Heart right ventricle (tissue), 16 donors: Measurements from ENCODE around the gene SERPINB6. TPM values are rescaled to one million over a fixed set of nuclear protein-coding genes. Genes with fewer than 3 reads are reported as not detected.
"Not testable (repeated sequence)": the region's sequence is repeated elsewhere in the genome, so short reads cannot be mapped to it uniquely, and the experiment has no call there.

Source experiments
- ATAC-seq, 8 donors: fragments of 200-7000 bp; cut with Tn5 transposase; one replicate each; pipeline ENCODE4 v1.9.1; 2020; ENCODE audit warnings: mild to moderate bottlenecking in 8 of 8, moderate library complexity in 8 of 8, moderate number of reproducible peaks in 1 of 8
- DNase-seq, 2 donors: peaks; one replicate each; pipeline ENCODE4 v3.0.0-alpha.2; 2020
- H3K27ac ChIP-seq, 10 donors: fragments of 200-600 bp; sonication (generic) in 2 of 10; one replicate each; pipeline versions ENCODE4 v1.5.0 to v1.8.0; 2020 to 2022; ENCODE audit warnings: mild to moderate bottlenecking in 3 of 10
- H3K27me3 ChIP-seq, 7 donors: fragments of 200-600 bp; one replicate each; pipeline ENCODE4 v1.8.0; 2021 to 2022; ENCODE audit warnings: mild to moderate bottlenecking in 2 of 7
- H3K36me3 ChIP-seq, 9 donors: fragments of 200-600 bp; sonication (generic) in 1 of 9; one replicate each; pipeline versions ENCODE4 v1.5.0 to v1.8.0; 2020 to 2022; ENCODE audit warnings: mild to moderate bottlenecking in 2 of 9
- H3K4me1 ChIP-seq, 9 donors: fragments of 200-600 bp; sonication (generic) in 1 of 9; one replicate each; pipeline versions ENCODE4 v1.5.0 to v1.8.0; 2020 to 2022; ENCODE audit warnings: mild to moderate bottlenecking in 4 of 9
- H3K4me3 ChIP-seq, 10 donors: fragments of 200-600 bp; sonication (generic) in 2 of 10; one replicate each; pipeline versions ENCODE4 v1.5.0 to v1.8.0; 2020 to 2022; ENCODE audit warnings: mild to moderate bottlenecking in 7 of 10, moderate library complexity in 2 of 10
- H3K9me3 ChIP-seq, 11 donors: fragments of 200-600 bp in 10 of 11; sonication (generic) in 2 of 11; one replicate each; pipeline versions ENCODE4 v1.5.0 to v1.8.0; 2013 to 2022; ENCODE audit warnings: mild to moderate bottlenecking in 2 of 11, control low read depth in 1 of 11, moderate library complexity in 1 of 11
- CTCF ChIP-seq, 9 donors: fragments of 200-600 bp; sonication (generic) in 2 of 9; IDR thresholded peaks; one replicate each; pipeline versions ENCODE4 v1.5.0 to v1.8.0; 2021 to 2022; ENCODE audit warnings: antibody characterized with exemption in 9 of 9, mild to moderate bottlenecking in 5 of 9, moderate library complexity in 1 of 9
- WGBS, 2 donors: extraction: QIAGEN DNeasy Blood & Tissue Kit; methylation state at CpG; one replicate each; pipeline ENCODE4 v1.1.7; 2013; ENCODE audit warnings: inconsistent platforms in 1 of 2; 5-methylcytosine and 5-hydroxymethylcytosine counted together
- intact Hi-C, 10 donors: fragments of 100-400 bp; cut with DNase I; formaldehyde crosslinking; loops; one replicate each; pipeline versions ENCODE4 v1.11.1 to v1.14.2; 2022
- polyA plus RNA-seq, 2 donors: library from polyadenylated mRNA; stranded (reverse); fragments of 200-250 nt; gene quantifications; one replicate each; pipeline ENCODE4 v1.2.3, GENCODE V29; 2013
- total RNA-seq, 10 donors: library from RNA; stranded (reverse); fragmentation: NEBNext Ultra II Directional in 3 of 10; extraction: Animal tissue kit (Norgen Biotek cat#: 25700) in 3 of 10; gene quantifications; one replicate each; pipeline versions ENCODE4 v1.2.1 to v1.2.4, GENCODE V29; 2021 to 2023
- donor health status: Arrhythmogenic right ventricular cardiomyopathy.
- donor health status: ischemic (EF 13 %, LVEDD 7.1; RV severe dilation, severe dysfunction).
- donor health status: healthy with polysubstance abuse.
- donor health status: DM: no; HTN: yes; CAD: no.
- donor health status: DM: no; HTN: no; CAD: no.
- donor health status: ischemic (EF 25% LVEDD 6.9; RV normal size, moderate dysfunction).
- donor health status: ischemic (EF 25% LVEDD 5.7; RV mildly dilated, moderate dysfunction).
- donor health status: healthy.
- donor health status: DM: yes; HTN: yes; CAD: no.
- donor health status: Ischemic cardiomyopathy.
- donor health status: ischemic (EF 35%, LVEDD 5.7; RV mildly dilated, moderate dysfunction).
- donor health status: nonischemic (EF 11% LVEDD 7.7; RV severe dilation, severe dysfunction).
- donor health status: DM: yes; HTN: yes; CAD: no.
- donor health status: PGD.
- donor health status: ischemic (EF 29% LVEDD 5.4; RV normal size, mild dysfunction).
- donor health status: nonischemic (EF 23%, LVEDD 6.1; RV moderate dilation, normal function).

Gene SERPINB6
- total and polyA plus RNA-seq, 12 donors = 138 to 261 (median 175) TPM

DNA sequence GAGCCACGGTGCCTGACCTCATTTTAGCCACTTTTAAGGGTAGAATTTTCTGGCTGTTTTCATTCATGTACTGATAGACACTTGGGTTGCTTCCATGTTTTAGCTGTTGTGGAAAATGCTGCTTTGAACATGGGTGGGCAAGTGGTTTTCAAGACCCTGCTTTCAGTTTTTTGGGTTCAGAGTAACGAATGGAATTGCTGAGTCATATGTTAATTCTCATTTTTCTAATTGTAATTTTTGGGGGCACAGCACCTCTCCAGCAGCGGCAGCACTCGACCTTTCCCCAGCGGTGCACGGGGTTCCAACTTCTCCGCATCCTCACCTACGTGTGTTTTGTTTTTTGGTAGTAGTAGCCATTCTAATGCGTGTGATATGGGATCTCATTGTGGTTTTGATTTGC, 33.7 kb upstream of the SERPINB6 start:
- no peak for DNase-seq
- WGBS, 2 donors = 94 to 97% methylated on average over 9 of the region's 9 CpGs
- intact Hi-C loops = loop anchor here in 1 of 10 donors (5.0 kb wide), 1 partner anchor 252 kb away; the partner anchor contains the start of gene PSMG4
- TF ChIP-seq CTCF (IDR thresholded peaks at IDR 0.05) = no peak
- H3K4me3 ChIP-seq = no peak overlapping the region
- no peaks in the 10 kb centered on the region for H3K27me3 ChIP-seq
- no peak overlapping the region for H3K27ac ChIP-seq
- no peaks in the 10 kb centered on the region for H3K9me3 ChIP-seq
- H3K4me1 ChIP-seq = peaks cover 0 to 30% (median 15%) of the 10 kb centered on the region in 9 donors
- H3K36me3 ChIP-seq = peaks cover 0 to 74% (median 25%) of the 10 kb centered on the region in 9 donors
- no peak for ATAC-seq

DNA sequence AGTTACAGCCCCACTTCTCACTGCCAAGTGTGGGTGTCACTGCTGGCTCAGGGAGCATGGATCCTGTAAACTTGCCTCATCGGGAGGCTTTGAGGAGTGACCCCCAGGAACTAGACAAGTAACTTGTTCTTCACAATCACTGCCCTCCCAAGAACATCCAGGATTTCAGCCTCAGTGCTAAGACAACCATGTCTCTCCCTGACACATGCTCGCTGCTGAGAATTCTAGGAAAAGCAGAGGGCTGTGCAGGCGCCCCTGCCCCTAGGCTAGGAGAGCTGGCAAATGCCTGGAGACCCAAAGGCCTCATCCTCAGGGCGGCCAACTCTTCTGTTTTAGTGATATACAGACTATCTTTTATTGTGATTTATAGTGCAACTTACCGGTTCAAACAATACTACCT, 31.9 kb upstream of the SERPINB6 start:
- intact Hi-C loops, ATAC-seq, DNase-seq, H3K27me3 ChIP-seq, H3K4me3 ChIP-seq, H3K9me3 ChIP-seq: not testable (repeated sequence)
- H3K27ac ChIP-seq = peak overlapping the region in 1 of 10 donors; percentile 21
- peaks cover 0 to 55% (median 17%) of the 10 kb centered on the region in 9 donors for H3K36me3 ChIP-seq
- WGBS, 2 donors = 70 to 78% methylated on average over 4 of the region's 5 CpGs
- H3K4me1 ChIP-seq = peaks cover 0 to 44% (median 26%) of the 10 kb centered on the region in 9 donors

DNA sequence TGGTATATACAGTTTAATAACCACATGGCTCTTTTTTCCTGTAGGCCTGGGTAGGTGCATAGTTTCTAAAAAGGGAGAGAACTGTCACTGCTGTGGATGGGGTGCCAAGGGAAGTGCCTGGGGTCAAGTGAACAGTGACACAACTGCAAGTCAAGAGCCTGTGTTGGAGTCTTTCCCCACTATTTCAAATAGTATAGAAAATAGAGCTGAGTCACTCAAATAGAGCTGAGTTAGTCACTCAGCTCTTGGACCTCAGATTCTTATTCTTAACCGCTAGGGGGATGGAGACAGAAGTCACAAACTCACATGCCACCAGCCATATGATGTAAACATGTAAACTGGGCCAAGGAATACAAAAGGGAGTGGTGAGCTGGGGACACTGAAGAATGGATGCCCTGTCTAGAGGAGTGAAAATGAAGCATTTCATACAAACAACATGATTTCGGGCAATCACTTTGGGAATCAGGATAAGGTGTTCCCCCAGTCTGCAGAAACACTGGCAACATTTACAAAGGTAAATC, 30.5 kb upstream of the SERPINB6 start:
- no peak overlapping the region for H3K4me3 ChIP-seq
- no peaks in the 10 kb centered on the region for H3K27me3 ChIP-seq
- ATAC-seq (no peak), DNase-seq (peak in 1 of 2 donors; percentile 25)
- H3K4me1 ChIP-seq = peaks cover 0 to 45% (median 26%) of the 10 kb centered on the region in 9 donors
- peaks cover 0 to 41% (median 5%) of the 10 kb centered on the region in 9 donors for H3K36me3 ChIP-seq
- no peaks in the 10 kb centered on the region for H3K9me3 ChIP-seq
- peak; percentile 7 to 69 (median 52) for TF ChIP-seq CTCF (IDR thresholded peaks at IDR 0.05)
- 40 to 52% methylated on average over 2 of the region's 2 CpGs for WGBS, 2 donors
- H3K27ac ChIP-seq = peak overlapping the region in 6 of 10 donors; percentile 0 to 62 (median 41)
- intact Hi-C loops = loop anchor here in 1 of 10 donors (1.0 kb wide), 1 partner anchor 22 kb away; no protein-coding TSS in a partner anchor

DNA sequence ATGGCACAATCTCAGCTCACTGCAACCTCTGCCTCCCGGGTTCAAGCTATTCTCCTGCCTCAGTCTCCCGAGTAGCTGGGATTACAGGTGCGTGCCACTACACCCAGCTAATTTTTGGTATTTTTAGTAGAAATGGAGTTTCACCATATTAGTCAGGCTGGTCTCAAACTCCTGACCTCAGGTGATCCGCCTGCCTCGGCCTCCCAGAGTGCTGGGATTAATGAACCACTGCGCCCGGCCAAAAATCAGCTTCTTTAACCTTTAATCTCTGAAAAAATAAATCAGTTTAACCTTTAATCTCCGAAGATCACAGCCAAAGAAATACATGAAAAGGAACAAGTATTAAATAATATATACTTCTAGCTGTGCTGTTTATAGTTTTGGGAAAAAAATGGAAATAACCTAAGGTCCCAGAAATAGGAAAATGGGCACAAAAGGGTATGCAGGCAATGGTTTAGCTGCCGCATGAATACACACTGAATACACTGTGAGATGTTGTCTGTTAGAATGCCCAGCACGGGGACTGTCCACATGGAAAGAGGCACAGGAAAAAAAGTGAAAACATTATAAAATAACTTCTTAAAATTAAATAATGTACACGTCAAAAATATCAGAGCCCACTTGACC, 29.9 kb upstream of the SERPINB6 start:
- DNase-seq (no peak), ATAC-seq (no peak)
- no peaks in the 10 kb centered on the region for H3K27me3 ChIP-seq
- peaks cover 0 to 45% (median 26%) of the 10 kb centered on the region in 9 donors for H3K4me1 ChIP-seq
- TF ChIP-seq CTCF (IDR thresholded peaks at IDR 0.05) = no peak
- 91 to 94% methylated on average over 11 of the region's 11 CpGs for WGBS, 2 donors
- intact Hi-C loops = no loop called here
- no peaks in the 10 kb centered on the region for H3K9me3 ChIP-seq
- peak overlapping the region in 1 of 10 donors; percentile 85 for H3K4me3 ChIP-seq
- peaks cover 0 to 35% (median 4%) of the 10 kb centered on the region in 9 donors for H3K36me3 ChIP-seq
- H3K27ac ChIP-seq = peak overlapping the region in 6 of 10 donors; percentile 0 to 62 (median 41)
